Activated CD4-positive, alpha-beta T cell treated with anti-CD3 and anti-CD28 coated beads, Interleukin-2, amount 10 ng/mL, durations not matched to agents 7 days and 5 days (primary cell): Measurements from ENCODE around the gene AUTS2. TPM values are rescaled to one million over a fixed set of nuclear protein-coding genes. Genes with fewer than 3 reads are reported as not detected.

Source experiments
- CTCF ChIA-PET: fragments of 350-600 bp; sonication (Branson Sonifier 250); formaldehyde crosslinking; loops from one replicate; lab custom pipeline; 2021; ENCODE audit warnings: antibody characterized with exemption; lab: Charles Lee
- POLR2A ChIA-PET: fragments of 350-600 bp; sonication (Branson Sonifier 250); formaldehyde crosslinking; loops from one replicate; lab custom pipeline; 2021; ENCODE audit warnings: antibody characterized with exemption; lab: Charles Lee
- DNase-seq: peaks from one replicate; pipeline ENCODE4 v3.0.0-alpha.2; 2020
- H3K27ac Mint-ChIP-seq: one replicate; pipeline ENCODE4 v1.8.0; 2021; ENCODE audit warnings: mild to moderate bottlenecking, moderate library complexity, mixed read lengths
- H3K27me3 Mint-ChIP-seq: one replicate; pipeline ENCODE4 v1.8.0; 2021; ENCODE audit warnings: mixed read lengths
- H3K36me3 Mint-ChIP-seq: one replicate; pipeline ENCODE4 v1.8.0; 2021; ENCODE audit warnings: low read depth, mixed read lengths
- H3K4me1 Mint-ChIP-seq: one replicate; pipeline ENCODE4 v1.8.0; 2021; ENCODE audit warnings: mixed read lengths
- H3K4me3 Mint-ChIP-seq: one replicate; pipeline ENCODE4 v1.8.0; 2021; ENCODE audit warnings: mild to moderate bottlenecking, moderate library complexity, mixed read lengths
- H3K9me3 Mint-ChIP-seq: one replicate; pipeline ENCODE4 v1.8.0; 2021; ENCODE audit warnings: mixed read lengths
- total RNA-seq, 2 experiments: library from RNA; stranded (reverse); gene quantifications; one replicate each; pipeline ENCODE4 v1.2.3, GENCODE V29; 2021

Gene AUTS2
- total RNA-seq, 2 experiments from 2014 or later = 13.9 to 18.9 TPM

DNA sequence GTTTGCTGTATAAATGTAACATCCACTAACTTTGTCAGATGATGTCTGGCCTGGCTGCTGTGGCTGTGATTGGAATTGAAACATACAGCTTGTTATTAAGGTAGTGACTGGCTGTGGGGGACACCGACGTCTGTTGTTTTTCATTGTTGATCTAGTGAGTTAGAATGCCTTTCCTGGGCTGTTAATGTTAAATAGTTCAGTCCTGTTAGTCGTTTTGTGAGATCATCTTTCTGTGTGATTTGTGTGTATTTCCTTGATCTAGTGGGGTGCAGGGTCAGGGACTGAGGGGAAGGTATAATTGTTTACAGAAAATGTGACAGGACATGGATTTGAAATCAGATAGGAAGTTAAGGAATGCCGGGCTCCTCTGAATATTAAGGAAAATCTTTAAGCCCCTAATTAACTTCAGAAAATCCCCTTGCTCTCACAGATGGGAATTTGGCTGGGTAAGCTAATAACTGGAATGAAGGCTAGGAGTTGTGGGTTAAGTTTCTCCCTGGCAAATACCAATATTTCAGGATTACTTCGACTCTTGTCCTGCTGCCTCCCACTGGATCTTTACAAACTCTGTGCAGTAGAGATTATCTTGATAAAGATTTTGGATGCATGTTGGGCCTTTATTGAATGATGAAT, 163.1 kb downstream of the AUTS2 start:
- Mint-ChIP-seq H3K36me3 (no peaks in the 10 kb centered on the region), H3K27ac (no peak overlapping the region), H3K27me3 (no peaks in the 10 kb centered on the region), H3K9me3 (peaks cover 2% of the 10 kb centered on the region), H3K4me3 (no peak overlapping the region), H3K4me1 (peaks cover 2% of the 10 kb centered on the region)
- ChIA-PET POLR2A (no interaction called here), CTCF (interaction anchor here (0.7 kb wide), 1 partner anchor 347 kb away, joined by 4 read pairs; no protein-coding TSS in a partner anchor)
- no peak for DNase-seq

GRCh38 chr7:69762821-69763352, 164.6 kb downstream of the AUTS2 start:
- H3K4me3 Mint-ChIP-seq = no peak overlapping the region
- no peaks in the 10 kb centered on the region for H3K36me3 Mint-ChIP-seq
- CTCF ChIA-PET = no interaction called here
- H3K27me3 Mint-ChIP-seq = no peaks in the 10 kb centered on the region
- POLR2A ChIA-PET = no interaction called here
- H3K27ac Mint-ChIP-seq = no peak overlapping the region
- DNase-seq = no peak
- H3K9me3 Mint-ChIP-seq = peaks cover 2% of the 10 kb centered on the region
- peaks cover 2% of the 10 kb centered on the region for H3K4me1 Mint-ChIP-seq

DNA sequence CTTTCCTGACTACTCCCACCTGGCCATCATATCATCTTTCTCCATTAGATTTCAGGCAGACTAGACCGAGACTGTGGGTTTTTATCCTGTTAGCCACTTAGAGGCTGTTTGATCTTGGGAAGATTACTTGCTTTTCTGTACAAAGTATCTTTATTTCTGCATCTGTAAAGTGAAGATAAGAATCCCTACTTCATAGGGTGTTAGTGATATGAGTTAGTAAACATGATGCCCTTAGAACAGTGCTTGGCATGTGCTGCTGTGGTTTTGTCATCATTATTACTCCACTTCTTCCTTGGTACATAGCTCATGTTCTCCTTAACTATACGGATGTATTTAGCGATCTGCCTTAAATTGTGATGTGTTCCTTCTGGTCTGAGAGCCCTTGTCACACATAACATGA, 165.2 kb downstream of the AUTS2 start:
- no peak for DNase-seq
- POLR2A ChIA-PET = no interaction called here
- CTCF ChIA-PET = no interaction called here

GRCh38 chr7:69764147-69764546, 165.9 kb downstream of the AUTS2 start:
- no peak for DNase-seq
- no peaks in the 10 kb centered on the region for H3K27me3 Mint-ChIP-seq
- H3K4me3 Mint-ChIP-seq = no peak overlapping the region
- H3K27ac Mint-ChIP-seq = no peak overlapping the region
- no peaks in the 10 kb centered on the region for H3K36me3 Mint-ChIP-seq
- CTCF ChIA-PET = no interaction called here
- H3K9me3 Mint-ChIP-seq = peaks cover 2% of the 10 kb centered on the region
- POLR2A ChIA-PET = no interaction called here
- H3K4me1 Mint-ChIP-seq = peaks cover 2% of the 10 kb centered on the region

More for the DNA sequence above, 165.2 kb downstream of the AUTS2 start:
- no peaks in the 10 kb centered on the region for H3K27me3 Mint-ChIP-seq
- H3K27ac Mint-ChIP-seq = no peak overlapping the region
- H3K4me1 Mint-ChIP-seq = peaks cover 2% of the 10 kb centered on the region
- no peaks in the 10 kb centered on the region for H3K36me3 Mint-ChIP-seq
- H3K9me3 Mint-ChIP-seq = peaks cover 2% of the 10 kb centered on the region
- H3K4me3 Mint-ChIP-seq = no peak overlapping the region

GRCh38 chr7:69764681-69765080, 166.4 kb downstream of the AUTS2 start:
- ChIA-PET POLR2A (no interaction called here), CTCF (no interaction called here)
- DNase-seq = no peak
- no peak overlapping the region for H3K4me3 Mint-ChIP-seq
- H3K4me1 Mint-ChIP-seq = peaks cover 2% of the 10 kb centered on the region
- no peak overlapping the region for H3K27ac Mint-ChIP-seq
- no peaks in the 10 kb centered on the region for H3K27me3 Mint-ChIP-seq
- H3K36me3 Mint-ChIP-seq = no peaks in the 10 kb centered on the region
- peaks cover 2% of the 10 kb centered on the region for H3K9me3 Mint-ChIP-seq

GRCh38 chr7:69765879-69766278, 167.6 kb downstream of the AUTS2 start:
- H3K27ac Mint-ChIP-seq = no peak overlapping the region
- no peaks in the 10 kb centered on the region for H3K36me3 Mint-ChIP-seq
- H3K9me3 Mint-ChIP-seq = peaks cover 2% of the 10 kb centered on the region
- CTCF ChIA-PET = no interaction called here
- no peak overlapping the region for H3K4me3 Mint-ChIP-seq
- DNase-seq = no peak
- peaks cover 2% of the 10 kb centered on the region for H3K4me1 Mint-ChIP-seq
- no peaks in the 10 kb centered on the region for H3K27me3 Mint-ChIP-seq
- POLR2A ChIA-PET = no interaction called here

GRCh38 chr7:69768986-69769595, 170.8 kb downstream of the AUTS2 start:
- Mint-ChIP-seq H3K4me1 (peaks cover 2% of the 10 kb centered on the region), H3K4me3 (no peak overlapping the region), H3K27ac (no peak overlapping the region), H3K9me3 (peaks cover 2% of the 10 kb centered on the region), H3K36me3 (no peaks in the 10 kb centered on the region), H3K27me3 (no peaks in the 10 kb centered on the region)
- CTCF ChIA-PET = no interaction called here
- POLR2A ChIA-PET = no interaction called here
- DNase-seq = no peak

GRCh38 chr7:69769826-69770225, 171.6 kb downstream of the AUTS2 start:
- H3K36me3 Mint-ChIP-seq = no peaks in the 10 kb centered on the region
- POLR2A ChIA-PET = no interaction called here
- DNase-seq = no peak
- no peak overlapping the region for H3K27ac Mint-ChIP-seq
- CTCF ChIA-PET = no interaction called here
- H3K4me1 Mint-ChIP-seq = peaks cover 2% of the 10 kb centered on the region
- H3K27me3 Mint-ChIP-seq = no peaks in the 10 kb centered on the region
- H3K4me3 Mint-ChIP-seq = no peak overlapping the region
- H3K9me3 Mint-ChIP-seq = peaks cover 2% of the 10 kb centered on the region

- Mint-ChIP-seq H3K36me3 (no peaks in the 10 kb centered on the region), H3K4me1 (peaks cover 2% of the 10 kb centered on the region), H3K9me3 (peaks cover 2% of the 10 kb centered on the region), H3K4me3 (no peak overlapping the region), H3K27ac (no peak overlapping the region), H3K27me3 (no peaks in the 10 kb centered on the region)
- DNase-seq = no peak
- ChIA-PET CTCF (no interaction called here), POLR2A (no interaction called here)
Observed at GRCh38 chr7:69770613-69771012, 172.3 kb downstream of the AUTS2 start.

- Mint-ChIP-seq H3K4me1 (no peaks in the 10 kb centered on the region), H3K36me3 (no peaks in the 10 kb centered on the region), H3K27me3 (no peaks in the 10 kb centered on the region), H3K27ac (no peak overlapping the region), H3K4me3 (no peak overlapping the region), H3K9me3 (no peaks in the 10 kb centered on the region)
- CTCF ChIA-PET = no interaction called here
- DNase-seq = no peak
- POLR2A ChIA-PET = no interaction called here
Observed at GRCh38 chr7:69772718-69773436, 174.6 kb downstream of the AUTS2 start.

DNA sequence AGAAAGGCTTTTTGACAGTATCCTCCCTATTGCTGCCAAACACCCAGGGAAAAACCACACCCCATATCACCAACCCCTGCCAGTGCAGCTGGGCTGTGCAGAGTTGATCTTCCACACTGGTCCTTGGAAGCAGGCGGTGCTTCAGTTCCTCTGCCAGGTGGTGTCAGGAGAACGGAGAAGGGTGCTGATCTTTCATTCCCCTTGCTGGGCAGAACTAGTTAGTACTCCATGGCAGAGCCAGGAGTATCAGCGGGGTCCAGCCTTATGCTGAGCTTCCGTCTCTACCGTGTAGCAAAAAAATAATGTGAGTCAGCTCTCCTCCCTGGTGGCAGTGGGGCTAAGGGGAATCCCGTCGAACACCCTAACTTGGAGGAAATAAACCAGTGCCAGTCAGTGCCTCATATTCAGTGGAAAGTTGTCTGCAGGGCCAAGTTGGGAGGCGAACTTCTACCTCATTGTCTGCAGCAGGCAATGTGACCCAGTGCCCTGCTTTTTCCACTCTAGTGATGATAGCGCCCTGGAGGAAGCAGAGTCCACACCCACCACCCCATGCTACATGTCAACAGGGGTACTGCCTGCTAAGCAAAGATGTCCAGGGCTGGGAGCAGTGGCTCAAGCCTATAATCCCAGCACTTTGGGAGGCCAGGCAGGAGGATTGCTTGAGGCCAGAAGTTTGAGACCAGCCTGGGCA, 175.4 kb downstream of the AUTS2 start:
- Mint-ChIP-seq H3K4me1 (no peaks in the 10 kb centered on the region), H3K9me3 (no peaks in the 10 kb centered on the region), H3K27me3 (no peaks in the 10 kb centered on the region), H3K4me3 (no peak overlapping the region), H3K27ac (no peak overlapping the region), H3K36me3 (no peaks in the 10 kb centered on the region)
- CTCF ChIA-PET = no interaction called here
- POLR2A ChIA-PET = no interaction called here
- no peak for DNase-seq

GRCh38 chr7:69775231-69775771, 177.0 kb downstream of the AUTS2 start:
- Mint-ChIP-seq H3K27me3 (no peaks in the 10 kb centered on the region), H3K4me1 (no peaks in the 10 kb centered on the region), H3K36me3 (no peaks in the 10 kb centered on the region), H3K27ac (no peak overlapping the region), H3K9me3 (no peaks in the 10 kb centered on the region), H3K4me3 (no peak overlapping the region)
- POLR2A ChIA-PET = no interaction called here
- DNase-seq = no peak
- CTCF ChIA-PET = interaction anchor here (0.6 kb wide), 1 partner anchor 279 kb away, joined by 3 read pairs; no protein-coding TSS in a partner anchor
